Measurements from ENCODE around the gene DLK1.

Gene DLK1

GRCh38 chr14:100755649-100756048 lies 29.0 kb downstream of the DLK1 start:
- no peak for DNase-seq (ENCODE audit: low read depth in 2 of 2)

- DNase-seq (ENCODE audit: low read depth in 2 of 2), result no peak
Measured at GRCh38 chr14:100761481-100761880, 34.8 kb downstream of the DLK1 start.

- DNase-seq (ENCODE audit: low read depth in 2 of 2), result no peak
Measured at GRCh38 chr14:100762089-100762515, 35.4 kb downstream of the DLK1 start.

- no peak for DNase-seq (ENCODE audit: low read depth in 2 of 2)
Measured at GRCh38 chr14:100762901-100763300, 36.2 kb downstream of the DLK1 start.

- DNase-seq (ENCODE audit: low read depth in 2 of 2), result no peak
Measured at GRCh38 chr14:100764471-100765115, 37.9 kb downstream of the DLK1 start.

- no peak for DNase-seq (ENCODE audit: low read depth in 2 of 2)
Measured at GRCh38 chr14:100765296-100765695, 38.6 kb downstream of the DLK1 start.

- no peak for DNase-seq (ENCODE audit: low read depth in 2 of 2)
Measured at GRCh38 chr14:100765991-100766390, 39.3 kb downstream of the DLK1 start.

- DNase-seq (ENCODE audit: low read depth in 2 of 2), result no peak
Measured at GRCh38 chr14:100767003-100767787, 40.5 kb downstream of the DLK1 start.

- DNase-seq (ENCODE audit: low read depth in 2 of 2), result no peak
Measured at GRCh38 chr14:100767788-100768536, 41.3 kb downstream of the DLK1 start.

- no peak for DNase-seq (ENCODE audit: low read depth in 2 of 2)
Measured at GRCh38 chr14:100769035-100769939, 42.6 kb downstream of the DLK1 start.

- DNase-seq (ENCODE audit: low read depth in 2 of 2), result no peak
Measured at GRCh38 chr14:100770046-100770445, 43.4 kb downstream of the DLK1 start.

GRCh38 chr14:100770605-100771120 lies 44.0 kb downstream of the DLK1 start:
- no peak for DNase-seq (ENCODE audit: low read depth in 2 of 2)

- no peak for DNase-seq (ENCODE audit: low read depth in 2 of 2)
Measured at GRCh38 chr14:100771121-100771800, 44.6 kb downstream of the DLK1 start.

GRCh38 chr14:100772607-100773165 lies 46.0 kb downstream of the DLK1 start:
- no peak for DNase-seq (ENCODE audit: low read depth in 2 of 2)

GRCh38 chr14:100773331-100774163 lies 46.9 kb downstream of the DLK1 start:
- DNase-seq (ENCODE audit: low read depth in 2 of 2), result no peak

GRCh38 chr14:100774164-100774537 lies 47.5 kb downstream of the DLK1 start:
- no peak for DNase-seq (ENCODE audit: low read depth in 2 of 2)

- DNase-seq (ENCODE audit: low read depth in 2 of 2), result no peak
Measured at GRCh38 chr14:100775351-100775830, 48.7 kb downstream of the DLK1 start.

- DNase-seq (ENCODE audit: low read depth in 2 of 2), result no peak
Measured at GRCh38 chr14:100775831-100776591, 49.3 kb downstream of the DLK1 start.
